ENCODE results near the gene SHISAL2B. TPM values are rescaled to one million over a fixed set of nuclear protein-coding genes. Genes with fewer than 3 reads are reported as not detected.

The SHISAL2B gene
- total and polyA plus RNA-seq, 4 donors: not detected

DNA sequence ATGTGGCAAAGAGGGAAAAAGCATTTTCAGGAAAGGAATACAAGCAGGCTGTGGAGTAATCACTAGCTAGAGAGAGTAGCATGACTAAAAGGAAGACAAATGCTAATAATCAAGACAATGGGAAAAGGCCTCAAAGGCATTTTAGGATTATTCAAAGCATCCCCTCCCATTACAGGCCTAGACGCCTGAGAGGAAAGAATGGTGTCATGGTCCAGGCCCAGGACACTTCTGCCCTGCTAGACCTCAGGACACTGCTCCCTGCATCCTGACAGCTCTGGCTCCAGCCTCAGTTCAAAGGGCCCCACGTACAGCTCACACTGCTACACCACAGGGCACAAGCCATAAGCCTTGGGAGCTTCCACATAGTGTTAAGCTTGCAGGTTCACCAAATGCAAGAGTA lies 40.8 kb upstream of the SHISAL2B start:
- Histone ChIP-seq H3K27me3 (ENCODE audit: control insufficient read depth in 4 of 4, insufficient read depth in 4 of 4, low read length in 3 of 4) (no peaks in the 10 kb centered on the region), H3K4me3 (ENCODE audit: low read depth in 1 of 3, low read length in 3 of 3) (no peak overlapping the region), H3K36me3 (ENCODE audit: control insufficient read depth in 4 of 4, insufficient read depth in 3 of 4, low read depth in 1 of 4, low read length in 3 of 4) (no peaks in the 10 kb centered on the region), H3K9me3 (ENCODE audit: control insufficient read depth in 4 of 4, low read length in 3 of 4) (no peaks in the 10 kb centered on the region), H3K27ac (ENCODE audit: low read depth in 1 of 2, low read length in 2 of 2) (no peak overlapping the region), H3K4me1 (ENCODE audit: control insufficient read depth in 4 of 4, insufficient read depth in 4 of 4, low read length in 3 of 4) (peaks cover 0 to 4% (median 1%) of the 10 kb centered on the region in 4 donors), H3K9ac (ENCODE audit: low read depth in 1 of 2, low read length in 2 of 2) (no peak overlapping the region)
- TF ChIP-seq, protein P1, sequence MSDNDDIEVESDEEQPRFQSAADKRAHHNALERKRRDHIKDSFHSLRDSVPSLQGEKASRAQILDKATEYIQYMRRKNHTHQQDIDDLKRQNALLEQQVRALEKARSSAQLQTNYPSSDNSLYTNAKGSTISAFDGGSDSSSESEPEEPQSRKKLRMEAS (IDR thresholded peaks at IDR 0.05): no peak
- no peak for TF ChIP-seq GABPA (IDR thresholded peaks at IDR 0.05 in 1 of 2, conservative IDR thresholded peaks at IDR 0.05 in 1 of 2)
- TF ChIP-seq HNF4G (IDR thresholded peaks at IDR 0.05): no peak
- no peak for TF ChIP-seq FOXA2 (IDR thresholded peaks at IDR 0.05)
- no peak for TF ChIP-seq FOXA1 (IDR thresholded peaks at IDR 0.05)
- TF ChIP-seq SP1 (IDR thresholded peaks at IDR 0.05): no peak
- TF ChIP-seq, protein P2, sequence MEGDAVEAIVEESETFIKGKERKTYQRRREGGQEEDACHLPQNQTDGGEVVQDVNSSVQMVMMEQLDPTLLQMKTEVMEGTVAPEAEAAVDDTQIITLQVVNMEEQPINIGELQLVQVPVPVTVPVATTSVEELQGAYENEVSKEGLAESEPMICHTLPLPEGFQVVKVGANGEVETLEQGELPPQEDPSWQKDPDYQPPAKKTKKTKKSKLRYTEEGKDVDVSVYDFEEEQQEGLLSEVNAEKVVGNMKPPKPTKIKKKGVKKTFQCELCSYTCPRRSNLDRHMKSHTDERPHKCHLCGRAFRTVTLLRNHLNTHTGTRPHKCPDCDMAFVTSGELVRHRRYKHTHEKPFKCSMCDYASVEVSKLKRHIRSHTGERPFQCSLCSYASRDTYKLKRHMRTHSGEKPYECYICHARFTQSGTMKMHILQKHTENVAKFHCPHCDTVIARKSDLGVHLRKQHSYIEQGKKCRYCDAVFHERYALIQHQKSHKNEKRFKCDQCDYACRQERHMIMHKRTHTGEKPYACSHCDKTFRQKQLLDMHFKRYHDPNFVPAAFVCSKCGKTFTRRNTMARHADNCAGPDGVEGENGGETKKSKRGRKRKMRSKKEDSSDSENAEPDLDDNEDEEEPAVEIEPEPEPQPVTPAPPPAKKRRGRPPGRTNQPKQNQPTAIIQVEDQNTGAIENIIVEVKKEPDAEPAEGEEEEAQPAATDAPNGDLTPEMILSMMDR (IDR thresholded peaks at IDR 0.05; ENCODE audit: low read depth, low read length, missing input control): no peak
- TF ChIP-seq EGR1 (IDR thresholded peaks at IDR 0.05; ENCODE audit: low read depth in 2 of 2): no peak
- TF ChIP-seq, protein P3, sequence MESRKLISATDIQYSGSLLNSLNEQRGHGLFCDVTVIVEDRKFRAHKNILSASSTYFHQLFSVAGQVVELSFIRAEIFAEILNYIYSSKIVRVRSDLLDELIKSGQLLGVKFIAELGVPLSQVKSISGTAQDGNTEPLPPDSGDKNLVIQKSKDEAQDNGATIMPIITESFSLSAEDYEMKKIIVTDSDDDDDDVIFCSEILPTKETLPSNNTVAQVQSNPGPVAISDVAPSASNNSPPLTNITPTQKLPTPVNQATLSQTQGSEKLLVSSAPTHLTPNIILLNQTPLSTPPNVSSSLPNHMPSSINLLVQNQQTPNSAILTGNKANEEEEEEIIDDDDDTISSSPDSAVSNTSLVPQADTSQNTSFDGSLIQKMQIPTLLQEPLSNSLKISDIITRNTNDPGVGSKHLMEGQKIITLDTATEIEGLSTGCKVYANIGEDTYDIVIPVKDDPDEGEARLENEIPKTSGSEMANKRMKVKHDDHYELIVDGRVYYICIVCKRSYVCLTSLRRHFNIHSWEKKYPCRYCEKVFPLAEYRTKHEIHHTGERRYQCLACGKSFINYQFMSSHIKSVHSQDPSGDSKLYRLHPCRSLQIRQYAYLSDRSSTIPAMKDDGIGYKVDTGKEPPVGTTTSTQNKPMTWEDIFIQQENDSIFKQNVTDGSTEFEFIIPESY (IDR thresholded peaks at IDR 0.05): no peak
- no peak for TF ChIP-seq TAF1 (conservative IDR thresholded peaks at IDR 0.05)
- no peak for TF ChIP-seq HNF4A (conservative IDR thresholded peaks at IDR 0.05)
- no peak for TF ChIP-seq RXRA (IDR thresholded peaks at IDR 0.05)
- TF ChIP-seq, protein P4, sequence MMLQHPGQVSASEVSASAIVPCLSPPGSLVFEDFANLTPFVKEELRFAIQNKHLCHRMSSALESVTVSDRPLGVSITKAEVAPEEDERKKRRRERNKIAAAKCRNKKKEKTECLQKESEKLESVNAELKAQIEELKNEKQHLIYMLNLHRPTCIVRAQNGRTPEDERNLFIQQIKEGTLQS (IDR thresholded peaks at IDR 0.05): no peak
- TF ChIP-seq, protein P5, sequence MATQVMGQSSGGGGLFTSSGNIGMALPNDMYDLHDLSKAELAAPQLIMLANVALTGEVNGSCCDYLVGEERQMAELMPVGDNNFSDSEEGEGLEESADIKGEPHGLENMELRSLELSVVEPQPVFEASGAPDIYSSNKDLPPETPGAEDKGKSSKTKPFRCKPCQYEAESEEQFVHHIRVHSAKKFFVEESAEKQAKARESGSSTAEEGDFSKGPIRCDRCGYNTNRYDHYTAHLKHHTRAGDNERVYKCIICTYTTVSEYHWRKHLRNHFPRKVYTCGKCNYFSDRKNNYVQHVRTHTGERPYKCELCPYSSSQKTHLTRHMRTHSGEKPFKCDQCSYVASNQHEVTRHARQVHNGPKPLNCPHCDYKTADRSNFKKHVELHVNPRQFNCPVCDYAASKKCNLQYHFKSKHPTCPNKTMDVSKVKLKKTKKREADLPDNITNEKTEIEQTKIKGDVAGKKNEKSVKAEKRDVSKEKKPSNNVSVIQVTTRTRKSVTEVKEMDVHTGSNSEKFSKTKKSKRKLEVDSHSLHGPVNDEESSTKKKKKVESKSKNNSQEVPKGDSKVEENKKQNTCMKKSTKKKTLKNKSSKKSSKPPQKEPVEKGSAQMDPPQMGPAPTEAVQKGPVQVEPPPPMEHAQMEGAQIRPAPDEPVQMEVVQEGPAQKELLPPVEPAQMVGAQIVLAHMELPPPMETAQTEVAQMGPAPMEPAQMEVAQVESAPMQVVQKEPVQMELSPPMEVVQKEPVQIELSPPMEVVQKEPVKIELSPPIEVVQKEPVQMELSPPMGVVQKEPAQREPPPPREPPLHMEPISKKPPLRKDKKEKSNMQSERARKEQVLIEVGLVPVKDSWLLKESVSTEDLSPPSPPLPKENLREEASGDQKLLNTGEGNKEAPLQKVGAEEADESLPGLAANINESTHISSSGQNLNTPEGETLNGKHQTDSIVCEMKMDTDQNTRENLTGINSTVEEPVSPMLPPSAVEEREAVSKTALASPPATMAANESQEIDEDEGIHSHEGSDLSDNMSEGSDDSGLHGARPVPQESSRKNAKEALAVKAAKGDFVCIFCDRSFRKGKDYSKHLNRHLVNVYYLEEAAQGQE (IDR thresholded peaks at IDR 0.05): no peak
- no peak for TF ChIP-seq RAD21 (IDR thresholded peaks at IDR 0.05)
- no peak for DNase-seq (ENCODE audit: low spot score)
- WGBS: 75% methylated on average over 2 of the region's 2 CpGs
